K562 (cell line): ENCODE results near the gene GABRR3.

Experiments
- BRF1 ChIP-seq: IDR thresholded peaks from 3 replicates; pipeline ENCODE4 v1.6.1; 2011; ENCODE audit warnings: borderline replicate concordance, mild to moderate bottlenecking; ENCODE audit not compliant: insufficient read length; ENCODE audit errors: extremely low read depth
- KLF6 ChIP-seq: fragments of 250-450 bp; sonication (Bioruptor Pico); IDR thresholded peaks from 2 replicates; pipeline ENCODE4 v1.4.0; 2020; ENCODE audit warnings: mild to moderate bottlenecking, moderate library complexity, borderline replicate concordance
- NCOR1 ChIP-seq: fragments of 450-650 bp; IDR thresholded peaks from 2 replicates; pipeline ENCODE4 v1.6.1; 2016; ENCODE audit warnings: mild to moderate bottlenecking, moderate library complexity
- POLR2AphosphoS5 ChIP-seq: IDR thresholded peaks from 2 replicates; pipeline ENCODE4 v1.6.1; 2011; ENCODE audit warnings: mild to moderate bottlenecking, low read depth, low read length, moderate library complexity; ENCODE audit not compliant: control insufficient read depth, insufficient read depth
- TCF7L2 ChIP-seq: fragments of 150-350 bp; IDR thresholded peaks from 2 replicates; pipeline ENCODE4 v1.6.1; 2016; ENCODE audit warnings: low read depth, mild to moderate bottlenecking, low read length, moderate library complexity
- ZNF224 ChIP-seq: sonication (generic); formaldehyde crosslinking; IDR thresholded peaks from 2 replicates; pipeline ENCODE4 v1.8.0; 2022; ENCODE audit warnings: mild to moderate bottlenecking, missing genetic modification reagents
- TF ChIP-seq, protein P1 (sequence below): fragments of 450-650 bp; formaldehyde crosslinking; IDR thresholded peaks from 2 replicates; pipeline ENCODE4 v1.4.0; 2022; ENCODE audit warnings: mild to moderate bottlenecking, moderate library complexity
- TF ChIP-seq, protein P2 (sequence below), 2 experiments: fragments of 450-650 bp; formaldehyde crosslinking in 1 of 2; IDR thresholded peaks; 2 replicates each; pipeline versions ENCODE4 v1.4.0 to v1.6.1; 2014 to 2020; ENCODE audit warnings: mild to moderate bottlenecking in 2 of 2, borderline replicate concordance in 1 of 2, low read depth in 1 of 2

- TF ChIP-seq KLF6 (CRISPR knock-in tag) (no peak), POLR2AphosphoS5 (no peak), NCOR1 (no peak), ZNF224 (CRISPR knock-in tag) (no peak), BRF1 (no peak), TCF7L2 (no peak)
- TF ChIP-seq, protein P1, sequence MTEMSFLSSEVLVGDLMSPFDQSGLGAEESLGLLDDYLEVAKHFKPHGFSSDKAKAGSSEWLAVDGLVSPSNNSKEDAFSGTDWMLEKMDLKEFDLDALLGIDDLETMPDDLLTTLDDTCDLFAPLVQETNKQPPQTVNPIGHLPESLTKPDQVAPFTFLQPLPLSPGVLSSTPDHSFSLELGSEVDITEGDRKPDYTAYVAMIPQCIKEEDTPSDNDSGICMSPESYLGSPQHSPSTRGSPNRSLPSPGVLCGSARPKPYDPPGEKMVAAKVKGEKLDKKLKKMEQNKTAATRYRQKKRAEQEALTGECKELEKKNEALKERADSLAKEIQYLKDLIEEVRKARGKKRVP: no peak
- TF ChIP-seq, protein P2, sequence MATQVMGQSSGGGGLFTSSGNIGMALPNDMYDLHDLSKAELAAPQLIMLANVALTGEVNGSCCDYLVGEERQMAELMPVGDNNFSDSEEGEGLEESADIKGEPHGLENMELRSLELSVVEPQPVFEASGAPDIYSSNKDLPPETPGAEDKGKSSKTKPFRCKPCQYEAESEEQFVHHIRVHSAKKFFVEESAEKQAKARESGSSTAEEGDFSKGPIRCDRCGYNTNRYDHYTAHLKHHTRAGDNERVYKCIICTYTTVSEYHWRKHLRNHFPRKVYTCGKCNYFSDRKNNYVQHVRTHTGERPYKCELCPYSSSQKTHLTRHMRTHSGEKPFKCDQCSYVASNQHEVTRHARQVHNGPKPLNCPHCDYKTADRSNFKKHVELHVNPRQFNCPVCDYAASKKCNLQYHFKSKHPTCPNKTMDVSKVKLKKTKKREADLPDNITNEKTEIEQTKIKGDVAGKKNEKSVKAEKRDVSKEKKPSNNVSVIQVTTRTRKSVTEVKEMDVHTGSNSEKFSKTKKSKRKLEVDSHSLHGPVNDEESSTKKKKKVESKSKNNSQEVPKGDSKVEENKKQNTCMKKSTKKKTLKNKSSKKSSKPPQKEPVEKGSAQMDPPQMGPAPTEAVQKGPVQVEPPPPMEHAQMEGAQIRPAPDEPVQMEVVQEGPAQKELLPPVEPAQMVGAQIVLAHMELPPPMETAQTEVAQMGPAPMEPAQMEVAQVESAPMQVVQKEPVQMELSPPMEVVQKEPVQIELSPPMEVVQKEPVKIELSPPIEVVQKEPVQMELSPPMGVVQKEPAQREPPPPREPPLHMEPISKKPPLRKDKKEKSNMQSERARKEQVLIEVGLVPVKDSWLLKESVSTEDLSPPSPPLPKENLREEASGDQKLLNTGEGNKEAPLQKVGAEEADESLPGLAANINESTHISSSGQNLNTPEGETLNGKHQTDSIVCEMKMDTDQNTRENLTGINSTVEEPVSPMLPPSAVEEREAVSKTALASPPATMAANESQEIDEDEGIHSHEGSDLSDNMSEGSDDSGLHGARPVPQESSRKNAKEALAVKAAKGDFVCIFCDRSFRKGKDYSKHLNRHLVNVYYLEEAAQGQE (IDR thresholded peaks at IDR 0.05; ENCODE audit: borderline replicate concordance): no peak
- TF ChIP-seq, protein P2 (CRISPR knock-in tag; IDR thresholded peaks at IDR 0.05; ENCODE audit: low read depth): no peak
Observed at GRCh38 chr3:98068824-98069223, 33.7 kb upstream of the GABRR3 start.
